ENCODE data around the gene ABHD12. TPM values are rescaled to one million over a fixed set of nuclear protein-coding genes. Genes with fewer than 3 reads are reported as not detected.

Gene ABHD12
- total RNA-seq, 2 experiments from 2014 or later = 27.9 to 29.2 TPM

DNA sequence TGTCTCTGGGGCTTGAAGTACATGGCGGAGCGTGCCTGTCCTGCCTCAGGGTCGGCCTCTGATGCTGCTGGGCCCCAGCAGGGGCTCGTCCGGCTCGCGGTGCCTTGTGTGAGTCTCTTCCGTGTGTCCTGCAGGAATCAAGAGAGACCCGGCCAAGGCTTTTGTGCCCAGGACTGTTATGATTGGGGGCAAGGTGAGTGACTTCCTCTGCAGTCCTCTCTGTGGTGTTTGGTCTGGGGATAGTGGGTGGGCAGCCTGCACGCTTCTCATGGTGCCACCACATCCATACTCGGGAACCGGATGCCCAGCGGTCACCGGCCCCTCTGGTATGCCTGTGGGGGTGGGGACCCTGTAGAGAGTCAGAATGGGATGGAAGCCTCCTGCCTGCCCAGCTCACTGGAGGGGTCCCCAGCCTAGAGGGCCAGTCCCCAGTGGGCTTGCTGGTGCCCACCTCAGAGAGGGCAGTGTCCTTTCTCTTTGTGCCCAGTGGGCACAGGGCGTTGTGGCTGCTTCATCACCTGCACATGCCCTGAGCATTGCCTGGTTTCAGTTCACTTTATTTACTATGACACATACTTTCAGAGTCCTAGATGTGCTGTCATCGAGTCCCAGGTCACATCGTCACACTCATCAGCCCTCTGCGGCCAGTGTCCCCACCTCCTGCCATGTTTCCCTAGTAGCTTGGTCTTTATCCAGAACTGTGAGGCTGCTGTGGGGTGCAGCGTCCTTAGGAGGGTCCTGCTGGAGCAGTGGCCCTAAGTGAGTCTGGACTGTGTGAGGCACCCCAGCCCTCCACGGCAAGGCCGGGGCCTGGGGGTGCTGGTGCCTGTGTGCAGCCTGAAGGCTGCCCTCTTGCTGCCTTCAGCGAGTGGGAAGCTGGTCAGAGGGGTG, 102.1 kb downstream of the ABHD12 start:
- DNase-seq (no peak), ATAC-seq (no peak)
- H3K4me3 Mint-ChIP-seq = no peak overlapping the region
- CTCF ChIA-PET = interaction anchor here (0.6 to 0.7 kb wide), 2 partner anchors 294 to 1364 kb away, joined by 3 read pairs; no protein-coding TSS in a partner anchor
- H3K4me1 Mint-ChIP-seq = no peaks in the 10 kb centered on the region
- peaks cover 6% of the 10 kb centered on the region for H3K36me3 Mint-ChIP-seq
- H3K9me3 Mint-ChIP-seq (ENCODE audit: low read depth) = no peaks in the 10 kb centered on the region
- no peak overlapping the region for H3K27ac Mint-ChIP-seq
- H3K27me3 Mint-ChIP-seq = no peaks in the 10 kb centered on the region

DNA sequence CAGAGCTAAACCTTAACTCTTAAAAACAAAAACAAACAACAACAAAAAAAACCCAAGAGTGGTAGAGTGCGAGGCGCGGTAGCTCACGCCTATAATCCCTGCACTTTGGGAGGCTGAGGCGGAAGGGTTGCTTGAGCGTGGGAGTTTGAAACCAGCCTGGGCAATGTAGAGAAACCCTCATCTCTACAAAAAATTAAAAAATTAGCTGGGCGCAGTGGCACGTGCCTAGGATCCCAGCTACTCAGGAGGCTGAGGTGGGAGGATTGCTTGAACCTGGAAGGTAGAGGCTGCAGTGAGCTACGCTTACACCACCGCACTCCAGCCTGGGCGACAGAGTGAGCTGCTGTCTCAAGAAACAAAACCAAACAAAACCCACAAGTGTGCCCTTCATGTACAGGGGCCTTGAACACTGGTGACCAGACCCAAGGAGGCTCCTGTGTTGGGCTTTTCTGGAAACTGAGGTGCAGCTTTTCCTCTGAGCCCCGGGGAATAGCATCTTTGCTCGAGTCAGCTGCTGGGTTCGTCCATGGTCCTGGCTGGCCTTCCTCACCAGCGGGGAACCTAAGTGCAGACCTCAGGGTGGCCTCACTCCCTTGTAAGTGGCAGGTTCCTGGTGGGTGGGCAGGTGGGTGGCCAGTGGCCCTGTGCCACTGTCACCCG, 102.9 kb downstream of the ABHD12 start:
- no peak for ATAC-seq
- H3K4me3 Mint-ChIP-seq = no peak overlapping the region
- H3K27me3 Mint-ChIP-seq = no peaks in the 10 kb centered on the region
- no peaks in the 10 kb centered on the region for H3K4me1 Mint-ChIP-seq
- peaks cover 6% of the 10 kb centered on the region for H3K36me3 Mint-ChIP-seq
- H3K27ac Mint-ChIP-seq = no peak overlapping the region
- DNase-seq = no peak
- CTCF ChIA-PET = interaction anchor here (0.6 to 0.7 kb wide), 2 partner anchors 294 to 1363 kb away, joined by 3 read pairs; no protein-coding TSS in a partner anchor
- H3K9me3 Mint-ChIP-seq (ENCODE audit: low read depth) = no peaks in the 10 kb centered on the region

- Mint-ChIP-seq H3K27ac (no peak overlapping the region), H3K4me3 (no peak overlapping the region), H3K36me3 (peaks cover 6% of the 10 kb centered on the region), H3K27me3 (no peaks in the 10 kb centered on the region), H3K4me1 (no peaks in the 10 kb centered on the region), H3K9me3 (ENCODE audit: low read depth) (no peaks in the 10 kb centered on the region)
- DNase-seq (no peak), ATAC-seq (no peak)
- CTCF ChIA-PET = no interaction called here
These were observed 103.7 kb downstream of the ABHD12 start for GRCh38 chr20:25286917-25287316.

- Mint-ChIP-seq H3K36me3 (peaks cover 6% of the 10 kb centered on the region), H3K9me3 (ENCODE audit: low read depth) (no peaks in the 10 kb centered on the region), H3K27ac (no peak overlapping the region), H3K4me1 (no peaks in the 10 kb centered on the region), H3K27me3 (no peaks in the 10 kb centered on the region), H3K4me3 (no peak overlapping the region)
- no peak for DNase-seq
- ATAC-seq = no peak
- CTCF ChIA-PET = no interaction called here
These were observed 104.5 kb downstream of the ABHD12 start for GRCh38 chr20:25285856-25286798.

DNA sequence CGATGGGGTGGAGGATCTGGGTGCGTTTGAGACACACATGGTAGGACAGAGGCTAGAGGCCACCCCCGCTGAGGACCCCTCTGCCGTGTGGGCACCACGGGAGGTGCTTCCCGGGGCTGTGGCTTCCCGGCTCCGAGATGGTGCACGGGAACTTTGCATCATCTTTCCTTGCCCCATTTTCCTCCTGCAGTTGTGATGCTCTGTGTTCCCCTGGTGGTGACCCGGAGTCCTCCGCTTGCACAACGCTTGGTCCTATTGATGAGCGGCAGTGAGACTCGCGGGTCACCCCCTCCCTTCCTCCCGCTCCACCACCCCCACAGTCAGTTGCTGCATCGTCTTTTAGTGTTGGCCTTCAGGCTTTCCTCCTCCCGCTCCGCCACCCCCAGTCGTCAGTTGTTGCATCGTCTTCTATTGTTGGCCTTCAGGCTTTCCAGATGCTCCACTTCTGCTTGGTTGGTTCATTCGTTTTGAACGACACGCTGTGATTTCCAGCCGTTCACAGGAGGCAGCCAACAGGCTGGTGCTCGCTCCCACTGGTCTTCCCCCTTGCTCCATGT, 105.5 kb downstream of the ABHD12 start:
- Mint-ChIP-seq H3K36me3 (peaks cover 6% of the 10 kb centered on the region), H3K4me3 (no peak overlapping the region), H3K9me3 (ENCODE audit: low read depth) (no peaks in the 10 kb centered on the region), H3K27ac (no peak overlapping the region), H3K27me3 (no peaks in the 10 kb centered on the region), H3K4me1 (no peaks in the 10 kb centered on the region)
- CTCF ChIA-PET = no interaction called here
- DNase-seq = no peak
- ATAC-seq = no peak

DNA sequence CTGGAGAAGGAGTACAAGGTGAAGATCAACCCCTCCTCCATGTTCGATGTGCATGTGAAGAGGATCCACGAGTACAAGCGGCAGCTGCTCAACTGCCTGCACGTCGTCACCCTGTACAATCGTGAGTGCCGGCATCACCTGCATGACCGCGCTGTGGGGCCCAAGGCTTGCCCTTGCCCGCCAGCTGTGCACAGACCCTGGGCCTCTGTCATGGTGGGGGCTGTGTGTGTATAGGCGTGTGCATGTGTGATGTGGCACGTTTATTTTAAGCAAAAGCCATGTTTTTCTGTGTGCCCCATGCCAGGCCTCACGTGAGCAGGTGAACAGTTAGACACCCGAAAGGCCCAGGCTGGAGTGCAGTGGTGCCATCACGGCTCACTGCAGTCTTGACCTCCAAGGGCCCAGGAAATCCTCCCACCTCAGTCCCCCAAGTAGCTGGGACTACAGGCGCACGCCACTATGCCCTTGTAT, 106.5 kb downstream of the ABHD12 start:
- no peaks in the 10 kb centered on the region for H3K9me3 Mint-ChIP-seq (ENCODE audit: low read depth)
- H3K27me3 Mint-ChIP-seq = no peaks in the 10 kb centered on the region
- no peak for ATAC-seq
- H3K4me1 Mint-ChIP-seq = no peaks in the 10 kb centered on the region
- CTCF ChIA-PET = no interaction called here
- peaks cover 6% of the 10 kb centered on the region for H3K36me3 Mint-ChIP-seq
- no peak for DNase-seq
- no peak overlapping the region for H3K4me3 Mint-ChIP-seq
- no peak overlapping the region for H3K27ac Mint-ChIP-seq

DNA sequence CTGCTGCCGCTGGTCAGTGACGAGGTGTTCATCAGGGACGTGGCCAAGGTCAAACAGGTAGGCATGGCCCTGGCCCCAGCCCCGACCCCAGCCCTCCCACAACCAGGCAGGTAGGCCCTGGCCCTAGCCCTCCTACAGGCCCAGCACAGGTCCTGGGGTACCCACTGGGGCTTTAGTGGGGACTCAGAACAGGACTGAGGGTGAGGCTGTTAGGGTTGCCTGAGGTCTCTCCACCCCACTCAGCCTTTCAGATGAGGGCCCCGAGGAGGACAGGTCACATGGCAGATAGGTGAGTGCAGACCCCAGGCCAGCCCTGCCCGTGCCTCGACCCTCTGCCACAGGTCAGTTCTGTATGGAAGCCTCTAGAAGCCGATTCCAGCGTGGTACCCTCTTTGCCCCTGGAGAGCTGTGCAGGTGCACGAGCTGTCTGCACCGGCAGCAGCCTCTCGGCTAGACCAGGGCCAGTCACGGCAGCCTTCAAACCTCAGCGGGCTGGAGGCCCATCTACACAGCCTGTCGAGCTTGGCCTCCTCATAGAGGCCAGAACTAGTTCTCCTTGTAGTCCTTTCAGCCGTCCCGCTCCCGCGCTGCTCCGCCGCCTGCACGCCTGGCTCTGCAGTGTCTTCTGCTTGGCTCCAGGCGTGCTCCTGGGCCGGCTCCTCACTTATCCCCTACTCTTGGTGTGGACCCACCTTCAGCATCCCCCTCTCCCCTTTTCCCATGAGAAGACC, 107.2 kb downstream of the ABHD12 start:
- no peak for ATAC-seq
- no peaks in the 10 kb centered on the region for H3K27me3 Mint-ChIP-seq
- no peaks in the 10 kb centered on the region for H3K4me1 Mint-ChIP-seq
- no peak for DNase-seq
- no peak overlapping the region for H3K4me3 Mint-ChIP-seq
- peaks cover 6% of the 10 kb centered on the region for H3K36me3 Mint-ChIP-seq
- H3K27ac Mint-ChIP-seq = no peak overlapping the region
- H3K9me3 Mint-ChIP-seq (ENCODE audit: low read depth) = no peaks in the 10 kb centered on the region
- CTCF ChIA-PET = no interaction called here

GRCh38 chr20:25282796-25283195, 107.8 kb downstream of the ABHD12 start:
- Mint-ChIP-seq H3K4me1 (no peaks in the 10 kb centered on the region), H3K9me3 (ENCODE audit: low read depth) (no peaks in the 10 kb centered on the region), H3K27me3 (no peaks in the 10 kb centered on the region), H3K27ac (no peak overlapping the region), H3K36me3 (peaks cover 6% of the 10 kb centered on the region), H3K4me3 (no peak overlapping the region)
- DNase-seq (no peak), ATAC-seq (no peak)
- CTCF ChIA-PET = no interaction called here

DNA sequence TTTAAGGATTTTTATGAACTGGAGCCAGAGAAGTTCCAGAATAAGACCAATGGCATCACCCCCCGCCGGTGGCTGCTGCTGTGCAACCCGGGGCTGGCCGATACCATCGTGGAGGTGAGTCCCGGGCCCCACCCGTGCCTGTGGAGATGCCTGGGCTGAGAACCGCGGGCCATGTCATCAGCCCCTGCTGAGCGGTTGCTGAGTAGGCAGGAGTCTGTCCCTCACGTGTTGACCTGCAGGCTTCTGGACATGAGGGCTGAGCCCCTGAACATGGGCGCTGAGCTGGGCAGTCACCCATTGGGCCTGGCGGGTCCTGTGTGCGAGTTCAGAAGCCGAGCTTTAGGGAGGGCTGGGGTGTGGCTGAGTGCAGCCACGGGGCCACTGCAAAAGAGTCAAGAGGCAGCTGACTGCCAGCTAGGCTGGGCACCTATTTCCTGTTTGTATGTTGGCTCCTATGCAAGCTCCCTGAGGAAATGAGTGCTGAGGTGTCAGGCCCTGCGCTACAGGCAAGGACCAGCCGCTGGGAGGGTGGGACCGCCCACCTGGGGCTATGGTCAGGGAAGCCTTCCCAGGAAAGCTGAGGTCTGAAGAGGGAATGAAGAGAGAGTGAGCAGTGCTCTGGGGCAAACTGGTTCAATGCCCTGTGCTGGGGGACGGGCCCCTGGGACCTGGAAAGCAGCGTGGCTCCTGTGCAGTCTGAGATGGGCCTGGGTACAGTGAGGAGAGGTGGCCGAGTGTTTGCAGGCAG, 108.4 kb downstream of the ABHD12 start:
- no peaks in the 10 kb centered on the region for H3K4me1 Mint-ChIP-seq
- no peak overlapping the region for H3K4me3 Mint-ChIP-seq
- peaks cover 6% of the 10 kb centered on the region for H3K36me3 Mint-ChIP-seq
- DNase-seq (no peak), ATAC-seq (no peak)
- H3K27ac Mint-ChIP-seq = no peak overlapping the region
- H3K27me3 Mint-ChIP-seq = no peaks in the 10 kb centered on the region
- no peaks in the 10 kb centered on the region for H3K9me3 Mint-ChIP-seq (ENCODE audit: low read depth)
- CTCF ChIA-PET = no interaction called here

DNA sequence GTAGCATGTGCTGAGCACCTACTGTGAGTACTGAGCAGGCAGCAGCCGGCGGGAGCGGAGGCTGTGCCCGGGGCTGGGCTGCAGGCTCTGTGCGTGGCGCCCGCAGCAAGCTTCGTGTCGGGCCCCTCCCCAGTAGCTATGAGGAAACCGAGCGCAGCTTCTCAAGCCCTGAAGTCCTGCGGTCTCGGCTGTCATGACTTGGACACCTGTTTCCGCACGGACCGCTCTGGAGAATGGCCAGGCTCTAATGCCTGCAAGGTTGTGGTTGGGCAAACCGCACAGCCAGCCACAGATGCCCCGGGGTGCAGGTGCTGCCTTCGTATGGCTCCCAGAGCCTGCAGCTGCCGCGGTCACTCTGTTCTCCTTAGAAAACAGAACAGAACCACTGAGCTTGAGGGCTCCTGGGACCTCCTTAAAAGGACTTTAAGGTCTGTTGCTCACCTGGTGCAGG, 109.1 kb downstream of the ABHD12 start:
- no peaks in the 10 kb centered on the region for H3K9me3 Mint-ChIP-seq (ENCODE audit: low read depth)
- H3K27me3 Mint-ChIP-seq = no peaks in the 10 kb centered on the region
- no peak overlapping the region for H3K4me3 Mint-ChIP-seq
- H3K4me1 Mint-ChIP-seq = no peaks in the 10 kb centered on the region
- ATAC-seq (no peak), DNase-seq (no peak)
- H3K36me3 Mint-ChIP-seq = peaks cover 6% of the 10 kb centered on the region
- no peak overlapping the region for H3K27ac Mint-ChIP-seq
- CTCF ChIA-PET = no interaction called here

- H3K4me1 Mint-ChIP-seq = no peaks in the 10 kb centered on the region
- H3K36me3 Mint-ChIP-seq = peaks cover 6% of the 10 kb centered on the region
- no peaks in the 10 kb centered on the region for H3K27me3 Mint-ChIP-seq
- H3K9me3 Mint-ChIP-seq (ENCODE audit: low read depth) = no peaks in the 10 kb centered on the region
- ATAC-seq = no peak
- no peak overlapping the region for H3K4me3 Mint-ChIP-seq
- no peak for DNase-seq
- H3K27ac Mint-ChIP-seq = no peak overlapping the region
- CTCF ChIA-PET = no interaction called here
These were observed 109.8 kb downstream of the ABHD12 start for GRCh38 chr20:25280574-25281535.
